ENCODE results near the gene NUMB.

NUMB gene

DNA sequence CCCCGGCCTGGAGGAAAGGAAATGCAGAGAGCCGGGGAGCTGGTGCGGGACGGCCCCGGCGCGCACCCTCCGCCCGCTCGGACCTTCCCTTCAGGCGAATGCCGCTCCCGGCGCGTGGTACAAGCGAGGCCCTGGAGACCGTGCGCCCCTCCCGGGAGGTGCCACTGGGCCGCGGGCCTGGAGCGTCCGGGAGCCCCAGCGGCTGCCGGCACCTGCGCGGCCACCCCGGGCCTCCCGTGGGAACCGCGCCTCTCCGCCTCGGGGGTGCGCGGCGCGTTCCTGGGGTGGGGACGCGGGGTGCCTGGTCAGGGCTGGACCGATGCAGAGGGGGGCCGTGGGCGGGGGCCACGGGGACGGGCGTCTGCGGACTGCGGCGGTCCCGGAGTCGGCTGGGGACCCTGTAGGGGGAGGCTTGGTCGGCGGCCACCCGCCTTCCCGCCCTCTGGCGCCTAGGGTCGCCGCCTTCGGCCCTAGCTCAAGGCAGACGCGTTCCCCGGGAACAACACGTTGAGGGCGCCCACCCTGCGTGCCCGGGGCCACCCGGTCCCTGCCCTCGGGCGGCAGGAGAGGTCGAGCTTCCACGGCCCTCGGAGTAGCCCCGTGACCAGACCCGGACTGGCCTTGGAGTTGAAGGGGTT is 220.4 kb downstream of the NUMB start:
- peak overlapping the region; percentile 13 for H3K4me3 ChIP-seq (ENCODE audit: low read depth, low read length)
- TF ChIP-seq, protein P1, sequence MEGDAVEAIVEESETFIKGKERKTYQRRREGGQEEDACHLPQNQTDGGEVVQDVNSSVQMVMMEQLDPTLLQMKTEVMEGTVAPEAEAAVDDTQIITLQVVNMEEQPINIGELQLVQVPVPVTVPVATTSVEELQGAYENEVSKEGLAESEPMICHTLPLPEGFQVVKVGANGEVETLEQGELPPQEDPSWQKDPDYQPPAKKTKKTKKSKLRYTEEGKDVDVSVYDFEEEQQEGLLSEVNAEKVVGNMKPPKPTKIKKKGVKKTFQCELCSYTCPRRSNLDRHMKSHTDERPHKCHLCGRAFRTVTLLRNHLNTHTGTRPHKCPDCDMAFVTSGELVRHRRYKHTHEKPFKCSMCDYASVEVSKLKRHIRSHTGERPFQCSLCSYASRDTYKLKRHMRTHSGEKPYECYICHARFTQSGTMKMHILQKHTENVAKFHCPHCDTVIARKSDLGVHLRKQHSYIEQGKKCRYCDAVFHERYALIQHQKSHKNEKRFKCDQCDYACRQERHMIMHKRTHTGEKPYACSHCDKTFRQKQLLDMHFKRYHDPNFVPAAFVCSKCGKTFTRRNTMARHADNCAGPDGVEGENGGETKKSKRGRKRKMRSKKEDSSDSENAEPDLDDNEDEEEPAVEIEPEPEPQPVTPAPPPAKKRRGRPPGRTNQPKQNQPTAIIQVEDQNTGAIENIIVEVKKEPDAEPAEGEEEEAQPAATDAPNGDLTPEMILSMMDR (IDR thresholded peaks at IDR 0.05; ENCODE audit: borderline replicate concordance, insufficient read depth, low read depth, low read length): no peak

GRCh38 chr14:73237219-73237785 is 221.0 kb downstream of the NUMB start, which contains the start of gene PAPLN:
TSS of gene PAPLN (plus strand) at chr14:73237506. CDS start at chr14:73239779, 2,273 bp downstream.
- TF ChIP-seq, protein P1 (IDR thresholded peaks at IDR 0.05; ENCODE audit: borderline replicate concordance, insufficient read depth, low read depth, low read length): no peak
- H3K4me3 ChIP-seq (ENCODE audit: low read depth, low read length): peak within 1 kb of the TSS; percentile 13

DNA sequence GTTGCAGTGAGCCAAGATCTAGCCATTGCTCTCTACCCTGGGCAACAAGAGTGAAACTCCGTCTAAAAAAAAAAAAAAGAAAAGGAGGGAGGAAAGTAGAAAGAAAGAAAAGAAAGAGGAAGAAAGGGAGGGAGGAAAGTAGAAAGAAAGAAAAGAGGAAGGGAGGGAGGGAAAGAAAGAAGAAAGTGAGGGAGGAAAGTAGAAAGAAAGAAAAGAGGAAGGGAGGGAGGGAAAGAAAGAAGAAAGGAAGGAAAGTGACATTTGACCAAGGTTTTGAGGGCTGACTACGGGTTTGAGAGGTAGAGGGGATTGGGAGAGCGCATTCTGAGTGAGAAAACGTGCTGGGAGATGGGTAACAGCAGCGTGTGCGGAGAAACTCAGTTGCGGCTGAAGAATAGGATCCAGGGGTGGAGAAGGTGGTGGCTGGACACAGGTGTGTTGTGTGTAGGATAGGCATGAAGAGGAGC is 221.6 kb downstream of the NUMB start:
- TF ChIP-seq, protein P1 (IDR thresholded peaks at IDR 0.05; ENCODE audit: borderline replicate concordance, insufficient read depth, low read depth, low read length): no peak
- H3K4me3 ChIP-seq (ENCODE audit: low read depth, low read length): no peak overlapping the region

DNA sequence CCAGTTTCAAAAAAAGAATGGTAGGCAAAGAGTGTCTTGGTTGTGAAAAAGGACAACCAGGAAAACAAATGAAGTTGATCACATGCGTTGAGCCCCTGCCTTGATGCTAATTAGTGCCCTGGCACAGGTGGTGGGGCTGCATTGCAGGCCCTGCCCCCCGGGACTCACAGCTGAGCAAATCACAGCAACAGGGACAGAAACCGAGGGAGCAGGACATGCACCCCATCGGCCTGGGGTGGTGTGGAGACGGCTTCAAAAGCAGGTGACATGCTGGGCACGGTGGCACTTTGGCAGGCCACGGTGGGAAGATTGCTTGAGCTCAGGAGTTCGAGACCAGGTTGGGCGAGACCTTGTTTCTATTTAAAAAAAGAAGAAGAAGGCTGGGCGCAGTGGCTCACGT is 222.2 kb downstream of the NUMB start:
- TF ChIP-seq, protein P1 (IDR thresholded peaks at IDR 0.05; ENCODE audit: borderline replicate concordance, insufficient read depth, low read depth, low read length): no peak
- no peak overlapping the region for H3K4me3 ChIP-seq (ENCODE audit: low read depth, low read length)

DNA sequence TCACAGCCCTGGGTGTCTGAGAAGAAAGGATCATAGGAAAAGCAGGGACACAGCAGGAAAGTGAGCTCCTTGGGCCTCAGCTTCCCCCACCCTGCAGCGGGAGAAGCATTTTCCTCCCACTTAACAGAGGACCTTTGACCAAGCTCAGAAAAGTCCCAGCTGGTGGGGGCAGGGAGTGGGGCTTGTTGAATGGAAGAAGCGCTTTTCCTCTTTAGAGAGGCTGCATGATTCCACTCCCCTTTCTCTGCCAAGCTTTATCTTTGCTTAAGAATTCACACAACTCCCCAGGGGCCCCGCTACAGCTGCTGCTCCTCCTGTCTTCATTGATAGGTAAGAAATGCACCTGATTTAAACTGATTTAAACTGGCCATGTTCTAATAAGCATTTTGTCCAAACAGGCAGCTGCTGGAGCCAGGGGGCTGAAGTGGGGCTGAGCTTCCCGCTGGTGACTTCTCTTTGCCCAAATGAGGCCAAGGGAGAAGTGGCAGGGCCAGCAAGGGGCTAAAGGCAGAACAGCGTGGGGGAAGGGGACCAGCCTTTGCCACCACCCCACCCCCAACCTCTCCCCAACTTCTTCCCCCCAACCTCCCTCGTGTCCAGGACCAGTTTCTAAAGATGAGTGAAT is 222.7 kb downstream of the NUMB start:
- TF ChIP-seq, protein P1 (IDR thresholded peaks at IDR 0.05; ENCODE audit: borderline replicate concordance, insufficient read depth, low read depth, low read length): no peak
- H3K4me3 ChIP-seq (ENCODE audit: low read depth, low read length): no peak overlapping the region

GRCh38 chr14:73234586-73235394 is 223.6 kb downstream of the NUMB start:
- no peak overlapping the region for H3K4me3 ChIP-seq (ENCODE audit: low read depth, low read length)
- TF ChIP-seq, protein P1 (IDR thresholded peaks at IDR 0.05; ENCODE audit: borderline replicate concordance, insufficient read depth, low read depth, low read length): no peak
